Dendritic cell treated with granulocyte-macrophage colony-stimulating factor and Interleukin-4, amounts not matched to agents 40 ng/mL and 50 ng/mL, for 4 days (primary cell): Measurements from ENCODE around the gene MAPKAP1.

Experiments
- H3K27ac Mint-ChIP-seq: one replicate; pipeline ENCODE4 v1.8.0; 2022; ENCODE audit warnings: mild to moderate bottlenecking, mixed read lengths
- H3K27me3 Mint-ChIP-seq: one replicate; pipeline ENCODE4 v1.8.0; 2022; ENCODE audit warnings: mild to moderate bottlenecking, mixed read lengths
- H3K36me3 Mint-ChIP-seq: one replicate; pipeline ENCODE4 v1.8.0; 2022; ENCODE audit warnings: low read depth, mixed read lengths
- H3K4me1 Mint-ChIP-seq: one replicate; pipeline ENCODE4 v1.8.0; 2022; ENCODE audit warnings: low read depth, mixed read lengths
- H3K4me3 Mint-ChIP-seq: one replicate; pipeline ENCODE4 v1.8.0; 2022; ENCODE audit warnings: mild to moderate bottlenecking, moderate library complexity, mixed read lengths
- H3K9me3 Mint-ChIP-seq: one replicate; pipeline ENCODE4 v1.8.0; 2022; ENCODE audit warnings: mixed read lengths
- intact Hi-C: fragments of 100-400 bp; cut with micrococcal nuclease; formaldehyde crosslinking; loops from one replicate; pipeline ENCODE4 v1.15.0; 2022

Gene MAPKAP1

DNA sequence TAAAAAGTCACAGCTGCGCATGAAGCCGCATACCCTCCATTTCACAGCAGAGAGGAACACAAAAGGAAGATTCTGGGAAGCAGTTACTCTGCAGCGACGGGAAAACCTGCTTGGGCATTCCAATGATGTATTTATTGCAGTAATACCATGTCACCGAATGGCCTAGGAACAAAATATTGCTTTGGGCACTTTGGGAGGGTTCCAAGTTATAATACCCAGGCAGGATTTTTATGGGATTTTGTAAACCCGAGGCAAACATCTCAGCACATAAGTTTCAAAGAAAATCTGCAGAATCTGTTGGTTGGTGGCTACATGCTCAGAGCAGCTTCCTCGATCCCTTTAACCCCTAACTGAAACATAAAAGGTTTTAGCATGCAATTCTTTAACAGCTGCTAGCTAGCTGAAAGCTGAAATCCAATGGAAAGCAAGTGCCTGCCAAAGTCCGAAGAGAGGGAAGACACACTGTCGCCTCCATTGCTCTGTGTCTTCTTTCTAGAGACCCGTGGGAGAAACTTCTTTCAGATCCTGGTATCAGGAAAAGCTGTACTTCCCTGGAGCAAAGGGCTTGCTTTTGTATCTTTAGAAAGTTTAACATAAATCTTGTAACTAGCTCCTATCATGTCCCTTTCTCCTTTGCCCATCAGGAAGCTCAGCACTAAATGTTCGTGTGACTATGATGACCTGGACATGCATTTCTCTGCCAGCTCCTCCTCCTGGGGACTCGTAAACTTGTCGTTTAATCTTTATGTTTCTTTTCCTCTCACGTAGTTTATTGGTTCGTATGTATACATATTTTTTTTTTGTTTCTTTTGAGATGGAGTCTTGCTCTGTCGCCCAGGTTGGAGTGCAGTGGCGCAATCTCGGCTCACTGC, 195.0 kb downstream of the MAPKAP1 start:
- no peak overlapping the region for H3K4me3 Mint-ChIP-seq
- no peaks in the 10 kb centered on the region for H3K4me1 Mint-ChIP-seq
- no peak overlapping the region for H3K27ac Mint-ChIP-seq
- H3K27me3 Mint-ChIP-seq: no peaks in the 10 kb centered on the region
- peaks cover 11% of the 10 kb centered on the region for H3K36me3 Mint-ChIP-seq
- no peaks in the 10 kb centered on the region for H3K9me3 Mint-ChIP-seq
- intact Hi-C loops: no loop called here

DNA sequence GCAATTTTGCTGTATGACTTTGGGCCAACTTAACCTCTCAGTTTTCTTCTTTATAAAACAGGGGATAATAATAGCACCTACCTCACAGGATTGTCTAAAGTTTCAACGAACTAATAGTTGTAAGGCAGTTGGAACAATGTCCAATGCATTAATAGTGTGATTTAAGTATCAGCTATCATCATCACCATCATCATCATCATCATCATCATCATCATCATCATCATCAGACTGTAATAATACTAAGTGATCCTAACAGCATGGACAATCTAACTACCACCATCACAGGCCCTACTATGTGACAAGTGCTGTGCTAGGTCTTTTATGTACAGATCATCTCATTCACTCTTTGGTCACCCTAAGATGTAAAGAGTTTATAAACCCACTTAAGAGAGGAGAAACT, 196.0 kb downstream of the MAPKAP1 start:
- Mint-ChIP-seq H3K4me3 (no peak overlapping the region), H3K36me3 (peaks cover 14% of the 10 kb centered on the region), H3K27ac (no peak overlapping the region), H3K27me3 (no peaks in the 10 kb centered on the region), H3K9me3 (no peaks in the 10 kb centered on the region), H3K4me1 (no peaks in the 10 kb centered on the region)
- intact Hi-C loops: no loop called here

DNA sequence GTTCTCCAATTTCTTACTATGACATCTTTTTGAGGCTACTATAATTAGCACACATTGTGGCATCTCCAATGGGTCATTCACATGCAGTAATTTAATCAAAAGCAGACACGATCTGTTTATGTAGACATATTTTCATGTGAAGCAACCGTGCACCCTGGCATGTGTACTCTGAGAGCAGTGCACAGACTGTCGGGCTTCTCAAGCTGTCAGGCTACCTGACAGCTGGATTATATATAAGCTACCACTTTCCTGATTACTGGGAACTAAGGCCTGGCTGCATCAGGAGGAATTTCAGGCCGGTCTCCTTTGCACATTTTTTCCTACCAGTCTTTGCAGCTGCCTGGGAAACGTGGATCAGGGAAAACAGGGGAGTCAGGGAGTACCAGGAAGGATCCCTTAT, 197.5 kb downstream of the MAPKAP1 start:
- no peak overlapping the region for H3K4me3 Mint-ChIP-seq
- no peaks in the 10 kb centered on the region for H3K27me3 Mint-ChIP-seq
- peaks cover 28% of the 10 kb centered on the region for H3K36me3 Mint-ChIP-seq
- intact Hi-C loops: no loop called here
- no peak overlapping the region for H3K27ac Mint-ChIP-seq
- H3K9me3 Mint-ChIP-seq: no peaks in the 10 kb centered on the region
- no peaks in the 10 kb centered on the region for H3K4me1 Mint-ChIP-seq

DNA sequence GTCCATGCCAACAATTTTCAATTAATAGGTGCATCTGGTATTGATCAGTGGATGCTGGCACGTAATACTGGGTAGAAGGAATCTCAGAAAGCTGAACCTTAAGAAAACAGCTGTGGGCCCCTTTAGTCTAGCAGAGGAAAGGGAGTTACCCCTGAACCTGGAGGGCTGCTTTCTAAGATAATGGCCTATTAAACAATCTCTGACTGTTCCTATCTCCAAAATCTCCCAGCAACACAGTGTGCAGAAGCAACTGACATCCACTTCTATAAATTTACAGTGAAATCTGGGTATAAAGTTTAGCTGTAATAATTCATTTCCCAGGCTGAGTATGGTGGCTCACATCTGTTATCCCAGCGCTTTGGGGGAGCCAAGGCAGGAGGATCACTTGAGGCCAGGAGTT, 198.8 kb downstream of the MAPKAP1 start:
- no peaks in the 10 kb centered on the region for H3K9me3 Mint-ChIP-seq
- H3K4me1 Mint-ChIP-seq: no peaks in the 10 kb centered on the region
- H3K27ac Mint-ChIP-seq: no peak overlapping the region
- H3K4me3 Mint-ChIP-seq: no peak overlapping the region
- H3K36me3 Mint-ChIP-seq: peaks cover 27% of the 10 kb centered on the region
- intact Hi-C loops: no loop called here
- H3K27me3 Mint-ChIP-seq: no peaks in the 10 kb centered on the region

DNA sequence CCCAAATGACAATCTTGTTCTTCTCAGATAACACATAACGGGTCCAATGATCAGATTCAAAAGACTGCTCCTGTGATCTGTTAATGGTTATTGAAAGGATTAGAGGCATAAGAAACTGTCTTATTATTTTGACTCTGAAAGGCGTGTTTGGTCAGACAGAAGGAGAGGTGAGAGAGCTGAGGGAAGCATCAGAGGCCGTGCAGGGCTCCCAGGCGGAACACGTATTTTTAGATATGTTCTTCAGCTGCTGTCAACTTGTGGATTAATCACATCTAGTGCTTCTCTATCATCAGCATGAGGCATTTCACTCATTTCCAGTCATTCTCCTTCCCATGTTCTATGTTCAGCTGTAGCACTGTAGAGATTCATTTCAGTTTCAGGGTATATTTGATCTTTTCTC, 199.8 kb downstream of the MAPKAP1 start:
- no peaks in the 10 kb centered on the region for H3K4me1 Mint-ChIP-seq
- no peak overlapping the region for H3K27ac Mint-ChIP-seq
- no peaks in the 10 kb centered on the region for H3K9me3 Mint-ChIP-seq
- H3K27me3 Mint-ChIP-seq: no peaks in the 10 kb centered on the region
- intact Hi-C loops: no loop called here
- no peak overlapping the region for H3K4me3 Mint-ChIP-seq
- peaks cover 31% of the 10 kb centered on the region for H3K36me3 Mint-ChIP-seq

DNA sequence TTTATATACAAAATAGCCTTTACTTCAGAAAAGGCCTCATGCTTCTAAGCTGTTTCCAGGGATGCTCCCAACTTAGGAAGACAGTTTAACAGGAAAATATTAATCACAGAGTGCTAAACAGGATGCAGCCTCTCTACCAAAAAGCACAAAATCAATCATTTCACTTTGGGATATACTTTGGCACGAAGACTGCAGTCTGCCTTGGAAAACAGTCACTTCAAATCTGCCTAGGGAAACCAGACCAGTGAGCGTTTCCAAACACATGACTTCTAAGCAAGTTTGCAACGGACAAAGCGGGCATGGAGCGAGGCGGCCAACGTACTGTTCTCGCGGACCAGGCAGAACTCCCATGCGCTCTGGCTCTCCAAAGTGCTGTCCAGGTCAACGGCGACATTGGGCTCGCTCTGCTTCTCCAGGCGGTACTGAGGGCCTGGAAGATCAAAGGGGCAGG, 201.0 kb downstream of the MAPKAP1 start:
- H3K36me3 Mint-ChIP-seq: peaks cover 38% of the 10 kb centered on the region
- no peak overlapping the region for H3K4me3 Mint-ChIP-seq
- H3K9me3 Mint-ChIP-seq: no peaks in the 10 kb centered on the region
- H3K27me3 Mint-ChIP-seq: no peaks in the 10 kb centered on the region
- intact Hi-C loops: no loop called here
- H3K4me1 Mint-ChIP-seq: no peaks in the 10 kb centered on the region
- no peak overlapping the region for H3K27ac Mint-ChIP-seq

DNA sequence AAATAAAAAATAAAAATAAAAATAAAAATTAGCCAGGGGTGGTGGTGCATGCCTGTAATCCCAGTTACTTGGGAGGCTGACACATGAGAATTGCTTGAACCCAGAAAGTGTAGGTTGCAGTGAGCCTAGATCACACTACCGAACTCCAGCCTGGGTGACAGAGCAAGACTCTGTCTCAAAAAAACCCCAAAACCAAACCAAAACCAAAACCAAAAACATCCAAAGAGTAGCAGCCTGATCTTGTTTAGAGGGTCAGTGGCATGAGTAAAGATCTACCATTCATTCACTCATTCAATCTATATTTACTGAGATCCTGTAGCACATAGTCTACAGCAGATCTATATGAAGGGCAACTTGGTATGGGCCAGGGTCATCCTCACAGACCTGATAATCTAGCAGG, 202.4 kb downstream of the MAPKAP1 start:
- H3K4me1 Mint-ChIP-seq: no peaks in the 10 kb centered on the region
- intact Hi-C loops: no loop called here
- no peaks in the 10 kb centered on the region for H3K9me3 Mint-ChIP-seq
- H3K27ac Mint-ChIP-seq: no peak overlapping the region
- peaks cover 49% of the 10 kb centered on the region for H3K36me3 Mint-ChIP-seq
- H3K4me3 Mint-ChIP-seq: no peak overlapping the region
- no peaks in the 10 kb centered on the region for H3K27me3 Mint-ChIP-seq

DNA sequence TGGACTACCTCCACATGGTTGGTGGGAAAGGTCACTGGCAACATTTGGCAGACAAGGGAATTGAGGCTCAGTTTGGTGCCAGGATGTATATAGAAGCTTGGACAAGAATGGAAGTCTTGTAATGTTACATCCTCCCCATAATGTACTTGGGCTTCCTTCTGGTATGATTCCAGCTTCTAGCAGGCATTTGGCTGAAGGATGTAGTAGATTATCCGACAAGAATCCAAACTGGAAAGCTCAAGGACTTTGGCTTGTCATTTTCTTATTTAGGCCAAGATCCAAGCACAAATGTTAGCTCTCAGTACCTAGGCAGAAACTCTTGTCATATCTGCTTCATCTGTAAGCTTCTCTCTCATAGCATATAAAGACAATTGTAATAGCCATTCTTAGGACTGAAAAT, 209.1 kb downstream of the MAPKAP1 start:
- Mint-ChIP-seq H3K36me3 (peaks cover 41% of the 10 kb centered on the region), H3K4me3 (no peak overlapping the region), H3K9me3 (no peaks in the 10 kb centered on the region), H3K27ac (no peak overlapping the region), H3K27me3 (no peaks in the 10 kb centered on the region), H3K4me1 (no peaks in the 10 kb centered on the region)
- intact Hi-C loops: no loop called here

DNA sequence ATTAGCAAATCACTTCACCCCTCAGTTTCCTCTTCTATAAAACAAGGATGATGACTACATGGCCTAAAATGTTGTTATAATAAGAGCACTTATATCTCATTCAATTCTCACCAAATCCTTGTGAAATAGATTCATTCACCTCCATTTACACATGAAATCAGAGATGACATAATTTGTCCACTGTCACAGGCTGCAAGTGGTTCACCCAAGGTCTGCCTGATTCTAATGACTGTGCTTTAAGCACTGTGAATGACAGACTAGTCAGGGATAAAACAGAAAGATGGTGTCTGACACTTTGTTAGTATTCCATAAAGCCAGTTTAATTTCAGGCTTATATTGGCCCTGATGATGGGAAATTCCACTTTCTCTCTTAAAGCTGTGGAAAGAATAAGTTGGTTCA, 209.5 kb downstream of the MAPKAP1 start:
- Mint-ChIP-seq H3K4me3 (no peak overlapping the region), H3K27me3 (no peaks in the 10 kb centered on the region), H3K4me1 (no peaks in the 10 kb centered on the region), H3K9me3 (no peaks in the 10 kb centered on the region), H3K27ac (no peak overlapping the region), H3K36me3 (peaks cover 41% of the 10 kb centered on the region)
- intact Hi-C loops: no loop called here

DNA sequence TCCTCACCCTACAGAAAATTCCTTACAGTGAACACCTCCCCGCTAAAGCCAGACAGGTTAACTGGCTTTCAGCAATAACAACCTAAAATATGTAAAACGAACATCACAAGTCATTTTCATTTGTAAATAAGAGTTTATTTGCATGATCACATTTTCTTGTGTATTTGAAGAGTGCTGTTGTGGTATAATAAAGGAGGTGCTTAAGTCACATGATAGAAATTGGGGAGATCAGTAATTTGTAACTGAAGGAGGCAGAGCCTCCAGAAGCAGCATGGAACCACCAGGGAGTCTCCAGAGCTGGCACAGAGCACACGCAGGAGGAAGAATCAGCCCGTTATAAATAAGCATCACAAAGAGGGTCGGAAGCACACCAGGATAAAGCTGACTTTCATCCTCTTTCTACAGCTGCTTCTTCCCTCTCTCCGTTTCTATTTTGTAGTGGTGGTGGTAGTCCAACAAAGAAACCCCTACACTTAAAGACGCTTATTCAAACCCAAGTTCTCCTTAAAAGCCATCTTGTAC, 210.6 kb downstream of the MAPKAP1 start:
- intact Hi-C loops: no loop called here
- no peak overlapping the region for H3K4me3 Mint-ChIP-seq
- H3K27ac Mint-ChIP-seq: no peak overlapping the region
- H3K36me3 Mint-ChIP-seq: peaks cover 34% of the 10 kb centered on the region
- no peaks in the 10 kb centered on the region for H3K9me3 Mint-ChIP-seq
- no peaks in the 10 kb centered on the region for H3K27me3 Mint-ChIP-seq
- no peaks in the 10 kb centered on the region for H3K4me1 Mint-ChIP-seq

DNA sequence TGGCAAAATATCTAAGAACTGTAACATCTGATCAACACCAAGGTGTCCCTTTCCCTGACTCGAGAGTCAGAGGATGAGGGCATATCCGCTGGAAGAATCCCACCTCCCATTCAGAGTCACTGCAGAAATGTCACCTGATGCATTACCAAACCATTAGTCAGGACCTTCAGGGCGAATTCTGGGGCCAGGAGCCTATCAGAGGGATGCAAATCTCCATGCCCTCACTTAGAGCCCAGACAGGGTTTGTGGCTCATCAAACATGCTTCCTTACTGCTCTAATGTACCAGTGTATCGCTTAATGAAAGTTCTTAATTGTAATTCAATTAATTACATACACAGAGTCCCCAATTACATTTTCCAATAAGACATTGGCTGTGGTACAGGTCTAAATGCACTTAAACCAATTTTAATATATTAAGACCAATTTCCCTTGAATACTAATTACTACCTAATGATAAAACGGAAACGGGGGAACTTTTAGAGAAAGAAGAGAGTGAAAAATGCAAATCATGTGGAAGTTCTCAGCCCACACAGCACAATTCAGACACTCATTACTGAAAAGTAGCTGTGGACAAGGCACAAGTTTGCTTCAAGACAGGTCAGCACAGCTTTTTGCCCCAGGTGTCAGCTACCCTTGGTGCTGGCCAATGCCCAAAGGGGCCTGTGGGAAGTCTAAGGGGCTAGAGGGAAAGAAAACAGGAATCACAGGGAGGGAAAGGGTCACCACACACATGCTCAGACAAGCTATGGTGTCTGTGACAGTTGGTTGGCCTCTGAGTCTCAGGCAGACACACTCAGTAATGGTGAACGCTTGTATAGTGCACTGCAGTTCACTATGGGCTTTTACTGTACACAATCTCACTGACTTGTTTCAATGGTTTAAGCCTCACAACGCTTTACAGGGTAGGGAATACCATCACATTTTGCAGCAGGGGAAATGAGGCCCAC, 211.6 kb downstream of the MAPKAP1 start:
- Mint-ChIP-seq H3K36me3 (peaks cover 27% of the 10 kb centered on the region), H3K4me3 (no peak overlapping the region), H3K9me3 (no peaks in the 10 kb centered on the region), H3K27ac (no peak overlapping the region), H3K27me3 (no peaks in the 10 kb centered on the region), H3K4me1 (no peaks in the 10 kb centered on the region)
- intact Hi-C loops: no loop called here

DNA sequence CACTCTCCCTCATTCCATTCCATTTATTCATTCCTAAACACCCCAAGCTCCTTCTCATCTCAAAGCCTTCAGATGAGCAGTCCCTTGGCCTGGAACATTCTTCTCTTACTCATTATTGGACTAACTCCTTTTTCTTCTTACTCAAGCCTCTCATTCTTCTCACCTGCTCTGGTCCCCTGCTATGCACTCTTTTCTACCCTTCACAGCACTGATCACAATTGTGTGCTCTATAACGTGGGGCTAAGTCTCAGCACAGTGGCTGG, 212.4 kb downstream of the MAPKAP1 start:
- H3K27ac Mint-ChIP-seq: no peak overlapping the region
- intact Hi-C loops: no loop called here
- peaks cover 22% of the 10 kb centered on the region for H3K36me3 Mint-ChIP-seq
- no peak overlapping the region for H3K4me3 Mint-ChIP-seq
- H3K9me3 Mint-ChIP-seq: no peaks in the 10 kb centered on the region
- no peaks in the 10 kb centered on the region for H3K4me1 Mint-ChIP-seq
- no peaks in the 10 kb centered on the region for H3K27me3 Mint-ChIP-seq

DNA sequence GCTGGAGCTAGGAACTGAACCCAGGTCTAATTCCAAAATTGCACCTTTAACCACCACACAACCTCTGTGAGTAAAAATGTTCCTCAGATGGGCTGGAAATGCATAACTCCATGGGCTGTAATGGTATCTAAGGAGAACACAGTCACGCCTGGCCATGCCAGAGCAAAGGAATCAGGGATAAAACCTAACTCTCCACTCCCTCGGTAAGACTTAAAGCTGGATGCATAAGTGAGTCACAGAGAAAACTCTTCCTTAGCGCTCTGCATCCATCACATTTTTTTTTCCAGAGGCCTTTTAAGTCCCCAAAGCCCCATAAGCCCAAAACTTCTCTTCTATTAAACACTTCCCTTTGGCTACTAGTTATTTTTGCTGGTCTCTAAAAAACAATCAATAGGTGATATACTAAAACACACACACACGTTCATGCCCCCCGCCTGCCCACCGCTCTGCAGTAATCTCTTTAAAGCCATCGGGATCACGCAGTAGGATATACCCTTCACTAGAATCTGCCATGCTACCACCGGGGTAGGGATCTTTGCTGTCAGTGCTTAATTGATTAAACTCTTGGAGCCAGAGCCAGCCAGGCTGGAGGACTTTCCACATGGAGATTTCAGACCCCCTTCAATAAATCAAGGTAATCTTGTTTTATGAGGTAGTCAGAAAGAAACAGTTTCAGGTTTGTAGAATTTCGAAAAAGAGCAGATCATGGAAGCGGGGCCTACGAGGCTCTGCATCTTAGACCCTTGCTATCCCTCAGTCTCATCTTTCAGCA, 212.9 kb downstream of the MAPKAP1 start:
- Mint-ChIP-seq H3K9me3 (no peaks in the 10 kb centered on the region), H3K27ac (no peak overlapping the region), H3K27me3 (no peaks in the 10 kb centered on the region), H3K4me1 (no peaks in the 10 kb centered on the region), H3K36me3 (peaks cover 22% of the 10 kb centered on the region), H3K4me3 (no peak overlapping the region)
- intact Hi-C loops: no loop called here

DNA sequence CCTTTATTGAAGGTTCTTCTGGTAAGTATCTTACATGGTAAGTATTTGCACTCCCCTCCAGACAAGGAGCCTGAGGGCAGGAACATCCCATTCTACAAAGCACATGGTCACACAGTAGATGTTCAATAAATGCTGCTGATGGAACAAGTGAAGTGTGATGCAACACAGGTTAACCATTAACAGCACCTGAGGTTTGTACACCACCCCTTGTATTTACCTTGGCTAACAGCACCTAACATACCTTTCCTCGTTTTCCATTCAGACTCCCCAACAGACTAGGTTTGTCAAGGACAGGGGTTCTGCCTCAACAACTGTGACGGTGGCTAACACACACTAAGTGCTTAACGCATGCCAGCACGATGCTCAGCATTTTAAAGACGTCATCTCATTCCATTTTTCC, 213.6 kb downstream of the MAPKAP1 start:
- intact Hi-C loops: no loop called here
- no peaks in the 10 kb centered on the region for H3K4me1 Mint-ChIP-seq
- no peaks in the 10 kb centered on the region for H3K9me3 Mint-ChIP-seq
- no peak overlapping the region for H3K4me3 Mint-ChIP-seq
- peaks cover 16% of the 10 kb centered on the region for H3K36me3 Mint-ChIP-seq
- no peaks in the 10 kb centered on the region for H3K27me3 Mint-ChIP-seq
- no peak overlapping the region for H3K27ac Mint-ChIP-seq
